Measurements from ENCODE around the gene SLC22A23.

SLC22A23 gene, protein sequence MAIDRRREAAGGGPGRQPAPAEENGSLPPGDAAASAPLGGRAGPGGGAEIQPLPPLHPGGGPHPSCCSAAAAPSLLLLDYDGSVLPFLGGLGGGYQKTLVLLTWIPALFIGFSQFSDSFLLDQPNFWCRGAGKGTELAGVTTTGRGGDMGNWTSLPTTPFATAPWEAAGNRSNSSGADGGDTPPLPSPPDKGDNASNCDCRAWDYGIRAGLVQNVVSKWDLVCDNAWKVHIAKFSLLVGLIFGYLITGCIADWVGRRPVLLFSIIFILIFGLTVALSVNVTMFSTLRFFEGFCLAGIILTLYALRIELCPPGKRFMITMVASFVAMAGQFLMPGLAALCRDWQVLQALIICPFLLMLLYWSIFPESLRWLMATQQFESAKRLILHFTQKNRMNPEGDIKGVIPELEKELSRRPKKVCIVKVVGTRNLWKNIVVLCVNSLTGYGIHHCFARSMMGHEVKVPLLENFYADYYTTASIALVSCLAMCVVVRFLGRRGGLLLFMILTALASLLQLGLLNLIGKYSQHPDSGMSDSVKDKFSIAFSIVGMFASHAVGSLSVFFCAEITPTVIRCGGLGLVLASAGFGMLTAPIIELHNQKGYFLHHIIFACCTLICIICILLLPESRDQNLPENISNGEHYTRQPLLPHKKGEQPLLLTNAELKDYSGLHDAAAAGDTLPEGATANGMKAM

DNA sequence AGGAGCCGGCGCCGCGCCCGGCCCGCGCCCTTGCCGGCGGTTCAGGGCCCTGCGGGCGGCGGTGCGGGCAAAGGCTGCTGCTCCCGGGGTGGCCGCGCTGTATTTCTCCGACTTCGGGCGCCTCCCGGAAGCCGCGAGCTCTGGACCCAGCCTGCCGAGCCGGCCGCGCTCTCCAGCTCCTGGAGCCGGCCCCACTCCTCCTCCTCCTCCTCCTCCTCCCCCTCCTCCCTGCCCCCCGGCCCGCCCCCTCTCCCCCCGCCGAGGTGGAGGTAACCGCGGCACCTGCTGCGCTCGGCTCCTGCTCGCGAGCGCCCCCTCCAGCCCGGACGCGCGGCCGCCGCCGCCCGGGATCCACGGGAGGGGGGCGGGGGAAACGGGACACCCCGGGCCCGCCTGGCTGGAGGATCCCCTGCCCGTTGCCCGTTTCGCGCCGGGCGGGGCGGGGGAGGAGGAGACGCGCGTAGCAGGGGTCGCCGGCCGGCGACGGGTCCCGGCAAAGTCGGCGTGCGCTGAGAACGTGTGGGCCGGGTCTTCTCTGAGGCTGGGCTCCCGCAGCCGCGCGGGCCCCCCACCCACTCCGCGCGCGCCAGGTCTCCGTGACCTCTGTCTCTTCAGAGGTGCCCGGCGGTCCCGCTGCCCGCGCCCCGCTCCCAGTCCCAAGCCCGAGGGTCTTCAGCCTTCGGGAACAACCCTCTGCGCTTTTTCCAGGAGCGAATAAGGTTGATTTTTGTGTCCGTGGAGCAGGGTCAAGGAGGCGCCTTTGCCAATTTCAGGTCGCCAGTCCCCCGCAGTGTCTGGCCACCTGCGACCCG, at the start of gene SLC22A23:
Gene SLC22A23 (minus strand): TSS at position 153 of the 812 bp plus-strand sequence. CDS start 491 bp downstream, outside the sequence.
- DNase-seq: peak; percentile 74

DNA sequence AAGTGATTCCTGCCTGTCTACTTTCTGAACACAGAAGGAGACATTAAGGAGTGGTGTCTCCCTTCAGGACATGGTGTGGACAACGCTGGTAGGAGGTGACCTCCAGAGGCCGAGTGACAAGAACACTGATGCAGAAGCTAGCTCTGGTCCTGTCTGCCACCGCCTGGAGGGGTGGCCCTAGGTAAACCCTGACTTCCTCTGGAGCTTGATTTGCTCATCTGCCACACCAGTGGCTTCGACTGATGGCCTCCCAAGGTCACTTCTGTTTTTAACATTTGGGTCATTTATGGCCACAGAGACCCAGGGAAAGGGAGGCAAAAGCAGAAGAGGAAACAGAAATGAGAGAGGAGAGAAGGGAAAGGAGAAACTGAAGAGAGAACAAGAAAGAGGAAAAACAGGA, 49.4 kb upstream of the SLC22A23 start:
- no peak for DNase-seq

DNA sequence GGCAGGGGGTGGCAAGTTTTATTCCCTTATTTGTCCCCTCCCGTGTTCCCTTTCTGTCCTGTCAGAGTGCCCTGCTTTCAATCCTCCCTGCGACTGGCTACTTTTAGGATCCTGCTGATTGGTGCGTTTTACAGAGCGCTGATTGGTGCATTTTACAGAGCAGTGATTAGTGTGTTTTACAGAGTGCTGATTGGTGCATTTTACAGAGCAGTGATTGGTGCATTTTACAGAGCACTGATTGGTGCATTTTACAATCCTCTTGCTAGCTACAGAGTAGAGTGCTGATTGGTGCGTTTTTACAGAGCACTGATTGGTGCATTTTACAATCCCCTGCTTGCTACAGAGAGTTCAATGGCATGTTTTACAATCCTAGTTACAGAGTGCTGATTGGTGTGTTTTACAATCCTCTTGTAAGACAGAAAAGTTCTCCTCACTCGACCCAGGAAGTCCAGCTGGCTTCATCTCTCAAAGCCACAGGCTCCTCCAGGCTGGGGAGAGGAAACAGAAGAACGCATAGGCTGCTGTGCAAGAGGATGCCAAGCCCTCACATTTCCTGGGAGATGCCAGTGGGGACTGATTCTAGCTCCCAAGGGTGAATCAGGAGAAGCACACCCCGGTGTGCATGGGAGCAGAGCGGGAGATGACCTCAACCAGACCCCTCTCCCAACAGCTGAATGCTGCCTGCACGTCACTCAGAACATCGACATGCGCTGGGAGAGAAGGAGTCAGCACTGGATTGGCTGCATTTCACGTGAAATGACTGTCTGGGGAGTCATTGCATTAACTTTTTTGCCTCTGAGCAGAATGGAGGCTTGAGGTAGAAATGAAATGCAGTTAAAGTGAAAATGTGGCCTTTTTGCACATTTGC, 48.3 kb upstream of the SLC22A23 start:
- DNase-seq: no peak

DNA sequence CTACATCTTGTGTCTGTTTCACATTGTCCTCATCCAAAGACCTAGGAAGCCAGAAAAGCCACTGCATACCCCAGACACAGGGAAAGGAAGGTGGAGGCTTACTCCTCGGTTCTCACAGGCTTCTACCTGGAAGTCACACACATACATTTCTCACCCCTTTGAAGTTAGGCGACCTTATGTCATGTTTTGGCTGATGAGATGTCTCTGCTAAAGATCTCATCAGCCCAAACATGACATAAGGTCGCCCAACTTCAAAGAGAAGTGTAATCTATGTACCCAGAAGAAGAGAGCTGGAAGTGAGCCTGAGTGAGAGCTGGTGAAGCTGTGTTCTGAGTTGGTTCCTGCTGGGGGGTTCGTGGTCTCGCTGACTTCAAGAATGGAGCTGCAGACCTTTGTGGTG, 47.5 kb upstream of the SLC22A23 start:
- no peak for DNase-seq

DNA sequence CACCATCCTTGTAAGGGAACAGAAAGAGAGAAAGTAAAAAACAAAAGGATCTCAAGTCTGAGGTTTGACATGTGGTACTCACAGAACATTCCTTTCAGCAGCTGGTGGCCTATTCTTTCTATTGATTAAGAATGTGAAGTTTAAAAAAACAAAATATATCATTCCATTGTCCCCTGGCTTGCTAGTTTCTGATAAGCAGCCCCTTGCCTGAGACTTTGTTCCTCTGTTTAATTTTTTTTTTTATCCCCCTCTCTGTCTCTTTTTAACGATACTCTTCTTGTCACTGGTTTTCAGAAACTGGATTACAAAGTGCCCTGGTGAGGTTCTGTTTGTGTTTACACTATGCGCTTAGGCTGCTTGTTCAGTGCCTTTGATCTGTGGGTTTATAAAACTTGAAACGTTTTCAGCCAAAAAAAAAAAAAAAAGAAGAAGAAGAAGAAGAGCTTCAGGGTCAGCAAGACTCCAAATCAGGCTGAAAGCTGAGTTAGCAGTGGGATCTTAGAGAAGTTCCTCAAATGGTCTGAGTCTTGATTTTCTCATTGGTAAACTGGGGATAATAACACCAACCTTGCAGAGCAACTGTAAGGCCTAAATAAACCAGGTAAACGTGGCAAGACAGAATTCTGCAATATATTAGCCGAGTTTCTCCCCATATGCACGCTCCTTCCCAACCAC, 45.1 kb upstream of the SLC22A23 start:
- DNase-seq: no peak

DNA sequence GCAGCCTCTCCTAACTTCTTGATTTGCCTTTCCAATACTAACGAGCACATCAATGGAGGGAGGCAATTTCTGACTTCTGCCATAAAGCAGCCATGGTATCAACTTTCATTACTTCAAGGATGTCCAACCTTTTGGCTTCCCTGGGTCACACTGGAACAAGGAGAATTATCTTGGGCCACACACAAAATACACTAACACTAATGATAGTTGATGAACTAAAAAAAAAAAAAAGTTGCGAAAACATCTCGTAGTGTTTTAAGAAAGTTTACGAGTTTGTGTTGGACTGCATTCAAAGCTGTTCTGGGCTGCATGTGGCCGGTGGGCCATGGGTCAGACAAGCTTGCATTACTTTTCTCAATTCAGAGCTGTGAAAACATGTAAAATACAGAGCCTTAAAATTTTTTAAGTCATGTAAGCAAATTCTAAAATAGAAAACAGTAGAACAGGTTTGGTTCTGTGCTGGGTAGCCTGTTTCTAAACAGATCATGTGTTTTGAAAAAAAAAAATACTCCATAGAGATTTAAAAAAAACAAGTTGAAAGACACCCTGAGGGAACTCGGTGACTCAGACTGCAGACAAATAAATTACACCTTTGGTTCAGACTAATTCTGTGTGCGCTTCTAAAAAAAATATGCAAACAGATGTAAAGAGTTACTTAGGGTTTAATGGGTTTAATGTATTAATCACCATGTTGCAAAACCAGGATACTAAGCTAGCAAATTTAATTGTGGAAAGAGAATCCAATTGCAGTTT, 43.6 kb upstream of the SLC22A23 start:
- no peak for DNase-seq

DNA sequence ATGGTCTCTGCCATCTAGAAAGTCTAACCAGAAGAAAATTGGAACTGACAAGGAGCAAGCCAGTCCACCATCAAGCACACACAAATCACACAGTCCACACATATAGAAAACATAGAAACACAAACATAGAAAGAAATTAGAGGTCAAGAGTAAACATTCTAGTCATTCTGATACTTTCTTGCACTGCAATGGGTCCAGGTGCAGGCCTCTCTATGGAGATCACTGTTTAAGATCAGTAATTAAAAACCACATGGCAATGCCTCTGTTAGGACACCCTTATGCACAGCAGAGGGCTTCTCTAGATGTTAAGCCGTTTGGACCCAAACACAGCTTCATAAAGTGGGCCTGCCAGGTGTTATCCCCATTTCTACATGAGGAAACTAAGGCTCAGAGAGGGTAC, 42.8 kb upstream of the SLC22A23 start:
- no peak for DNase-seq

DNA sequence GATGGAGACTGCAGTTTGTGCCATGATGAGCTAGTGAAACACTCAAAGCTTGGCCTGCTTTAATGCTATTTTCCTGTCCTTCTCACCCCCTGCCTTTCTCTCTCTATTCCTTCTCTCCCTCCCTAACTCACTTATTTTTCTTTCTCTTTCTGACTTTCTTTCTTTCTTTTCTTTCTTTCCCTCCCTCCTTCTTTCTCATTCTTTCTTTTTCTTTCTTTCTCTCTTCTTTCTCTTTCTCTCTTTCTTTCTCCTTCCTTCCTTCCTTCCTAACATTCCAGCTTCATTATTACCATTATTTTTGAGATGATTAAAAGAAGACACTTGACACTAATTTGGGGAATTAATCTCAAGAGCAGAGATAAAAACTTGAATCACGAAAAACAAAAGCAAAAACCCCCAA, 39.5 kb upstream of the SLC22A23 start:
- no peak for DNase-seq

DNA sequence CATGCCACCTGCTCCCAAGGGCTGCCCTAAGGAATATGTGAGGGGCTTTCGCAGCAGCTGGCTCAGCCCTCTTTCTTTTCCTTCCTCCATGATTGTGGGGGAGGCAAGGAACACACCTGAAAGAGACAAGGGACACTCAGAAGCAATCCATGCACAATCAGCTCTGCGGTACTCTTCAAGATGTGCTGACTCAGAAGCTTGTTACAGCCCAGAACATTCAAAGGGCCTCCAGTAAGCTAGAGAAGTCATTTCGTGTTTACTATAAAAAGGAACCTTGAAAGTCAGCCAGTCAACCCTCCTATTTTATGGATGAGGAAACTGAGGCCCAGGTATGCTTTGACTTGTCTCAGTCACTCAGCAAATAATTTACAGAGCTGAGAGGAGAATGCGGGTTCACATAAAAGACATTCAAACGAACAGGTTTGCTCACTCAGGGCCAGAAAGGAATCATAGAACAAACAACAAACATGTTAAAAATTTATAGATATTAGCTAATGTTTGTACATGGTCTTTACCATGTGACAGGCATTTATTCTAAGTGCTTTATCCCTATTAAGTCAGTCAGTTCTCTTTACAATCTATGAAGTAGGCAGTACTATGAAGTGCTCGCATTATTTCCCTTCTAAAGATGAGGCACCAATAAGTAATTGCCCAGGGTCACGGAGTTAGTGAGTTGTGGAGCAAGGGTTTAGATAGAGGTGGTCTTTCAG, 37.7 kb upstream of the SLC22A23 start:
- DNase-seq: no peak

DNA sequence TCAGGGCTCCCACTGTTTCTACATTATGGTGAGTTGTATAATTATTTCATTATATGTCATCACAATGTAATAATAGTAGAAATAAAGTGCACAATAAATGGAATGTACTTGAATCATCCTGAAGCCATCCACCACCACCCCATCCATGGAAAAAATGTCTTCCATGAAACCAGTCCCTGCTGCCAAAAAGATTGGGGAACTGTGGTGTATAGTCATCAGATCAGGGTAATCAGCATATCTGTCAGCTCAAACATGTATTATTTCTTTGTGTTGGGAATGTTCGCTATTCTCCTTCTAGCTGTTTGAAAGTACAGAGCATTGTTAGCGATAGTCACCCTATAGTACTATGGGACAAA, 33.8 kb upstream of the SLC22A23 start:
- DNase-seq: no peak

DNA sequence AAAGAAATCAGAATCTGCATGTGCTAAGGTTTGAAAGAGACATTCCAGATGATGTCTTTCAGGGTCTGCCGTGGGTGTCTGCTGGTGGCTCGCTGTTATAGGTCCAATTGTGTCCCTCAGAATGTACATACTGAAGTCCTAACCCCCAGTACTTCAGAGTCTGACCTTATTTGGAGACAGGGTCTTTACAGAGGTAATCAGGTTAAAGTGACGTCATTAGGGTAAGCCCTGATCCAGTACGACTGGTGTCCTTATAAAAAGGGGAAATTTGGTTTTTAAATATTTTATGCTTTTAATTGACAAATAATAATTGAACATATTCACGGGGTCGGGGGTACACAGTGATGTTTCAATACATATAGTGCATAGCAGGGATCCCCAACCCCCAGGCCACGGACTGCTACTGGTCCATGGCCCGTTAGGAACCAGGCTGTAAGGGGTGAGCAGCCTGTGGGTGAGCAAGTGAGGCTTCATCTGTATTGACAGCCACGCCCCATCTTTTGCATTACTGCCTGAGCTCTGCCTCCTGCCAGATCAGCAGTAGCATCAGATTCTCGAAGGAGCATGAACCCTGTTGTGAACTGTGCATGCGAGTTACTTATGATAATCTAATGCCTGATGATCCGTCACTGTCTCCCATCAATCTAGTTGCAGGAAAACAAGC, 33.2 kb upstream of the SLC22A23 start:
- DNase-seq: no peak

DNA sequence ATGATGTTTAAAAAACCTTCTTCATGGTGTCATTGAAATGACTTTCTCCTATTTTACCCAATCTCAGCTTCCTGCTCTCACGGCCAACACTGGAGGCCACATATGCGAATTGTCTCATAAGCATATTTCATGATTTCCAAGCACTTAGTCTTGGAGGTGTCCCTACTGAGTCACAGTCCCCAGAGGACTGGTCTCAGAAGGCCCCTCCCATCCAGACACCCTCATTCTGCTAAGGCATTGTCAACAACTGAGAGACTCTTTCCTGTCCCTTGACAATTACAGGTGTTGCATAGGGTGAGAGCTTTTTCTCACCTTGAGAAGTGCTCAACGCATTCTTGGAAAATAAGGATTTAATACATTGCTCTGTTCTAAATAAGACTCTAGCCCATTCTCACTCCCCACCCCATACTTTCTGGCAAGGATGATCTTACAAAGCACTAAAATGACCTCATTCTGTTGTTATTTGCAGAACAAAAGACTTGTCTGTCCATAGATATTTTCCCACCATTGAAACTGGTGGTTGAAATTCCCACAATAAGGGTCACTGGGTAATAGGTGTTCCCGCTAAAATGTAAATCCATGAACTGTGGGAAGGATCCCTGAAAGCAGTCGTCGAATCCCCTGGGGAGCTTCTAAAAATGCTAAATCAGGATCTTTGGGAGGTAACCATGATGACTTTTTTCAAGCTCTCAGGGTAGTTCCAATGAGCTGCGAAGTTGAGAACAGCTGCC, 32.3 kb upstream of the SLC22A23 start:
- DNase-seq: no peak

DNA sequence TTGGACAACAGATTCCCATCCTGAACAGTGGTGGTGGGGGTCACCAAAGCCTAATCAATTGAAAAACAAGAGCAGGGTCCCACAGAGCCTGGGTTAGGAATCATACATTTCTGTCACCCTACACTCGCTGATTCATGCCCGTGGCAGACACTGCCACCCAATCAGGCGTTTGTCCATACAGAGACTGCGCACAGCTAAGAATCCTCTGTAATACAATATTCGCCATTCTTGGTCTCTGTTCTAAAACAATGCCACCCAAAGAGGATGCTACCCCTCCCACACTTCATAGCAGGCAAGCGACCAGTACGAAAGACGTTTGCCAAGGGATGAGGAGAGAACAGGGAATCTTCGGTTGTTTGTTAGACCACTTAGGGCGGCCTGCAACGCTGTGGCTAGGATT, 28.1 kb upstream of the SLC22A23 start:
- no peak for DNase-seq

DNA sequence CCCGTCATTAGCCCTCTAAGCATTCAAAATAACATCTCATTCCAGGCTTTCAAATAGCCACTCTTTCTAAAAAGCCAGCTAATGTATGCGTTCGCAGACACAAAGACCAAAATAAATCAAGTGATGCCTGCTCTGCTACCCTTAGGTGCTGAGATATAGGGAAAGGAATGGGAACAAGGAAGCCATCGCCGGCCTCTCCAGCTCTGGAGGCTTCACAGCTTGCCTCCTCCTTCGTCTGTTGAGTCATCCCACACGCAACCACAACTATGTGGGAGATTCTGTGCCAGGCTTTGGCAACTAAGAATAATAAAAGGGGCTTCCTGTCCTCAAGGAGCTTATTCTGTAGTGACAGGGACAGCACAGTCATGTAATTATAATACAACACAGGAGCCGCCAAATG, 27.3 kb upstream of the SLC22A23 start:
- no peak for DNase-seq

DNA sequence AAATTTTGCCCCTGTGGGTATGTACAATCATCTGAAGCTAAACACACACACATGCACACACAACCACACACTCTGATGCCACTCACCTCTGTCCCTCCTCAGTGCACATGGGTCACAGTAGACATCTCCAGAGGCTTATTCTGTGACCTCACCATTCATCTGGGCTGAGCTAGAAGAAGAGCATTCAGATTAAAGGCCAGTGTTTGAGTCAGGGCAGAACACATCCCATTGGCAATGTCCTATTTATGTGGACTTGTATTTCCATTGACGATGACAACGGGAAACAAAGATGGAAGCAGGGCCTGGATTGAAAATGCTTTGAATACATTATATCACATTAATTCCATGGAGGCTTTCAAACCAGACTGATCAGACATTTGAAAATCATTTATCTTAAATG, 26.8 kb upstream of the SLC22A23 start:
- DNase-seq: no peak

DNA sequence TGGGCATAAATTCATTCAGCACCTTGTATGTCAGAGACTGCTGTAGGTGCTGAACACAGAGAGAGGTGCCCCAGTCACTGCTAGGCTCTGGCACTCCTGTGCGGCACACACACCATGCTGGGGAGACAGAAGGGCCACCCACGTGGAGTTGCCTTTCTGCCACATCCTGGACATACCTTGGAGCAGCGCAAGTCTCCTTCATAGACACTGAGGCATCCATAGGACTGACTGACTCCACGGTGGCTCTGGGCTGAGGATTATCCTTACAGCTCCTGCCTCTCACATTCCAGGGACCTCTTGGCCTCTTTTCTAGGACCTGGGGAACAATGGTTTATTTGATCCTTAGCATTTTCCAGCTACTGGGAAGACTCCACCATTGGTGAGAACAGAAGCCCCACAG, 26.0 kb upstream of the SLC22A23 start:
- DNase-seq: no peak

DNA sequence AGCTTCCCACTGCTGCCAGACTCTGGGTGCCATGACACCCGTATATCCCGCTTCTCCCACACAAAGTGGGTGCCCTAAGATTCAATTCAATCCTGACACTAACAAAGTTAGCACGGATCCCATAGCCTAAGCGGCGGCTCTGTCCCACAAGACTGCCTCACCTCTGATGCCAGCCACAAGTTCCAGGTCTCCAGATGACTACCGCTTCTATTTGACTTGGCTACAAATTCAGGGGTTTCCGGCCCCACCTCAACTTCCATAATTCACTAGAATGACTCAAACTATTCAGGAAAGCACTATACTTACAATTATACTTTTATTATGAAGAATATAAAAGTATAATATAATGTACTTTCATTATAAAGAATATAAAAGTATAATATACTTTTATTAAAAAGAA, 24.8 kb upstream of the SLC22A23 start:
- no peak for DNase-seq

DNA sequence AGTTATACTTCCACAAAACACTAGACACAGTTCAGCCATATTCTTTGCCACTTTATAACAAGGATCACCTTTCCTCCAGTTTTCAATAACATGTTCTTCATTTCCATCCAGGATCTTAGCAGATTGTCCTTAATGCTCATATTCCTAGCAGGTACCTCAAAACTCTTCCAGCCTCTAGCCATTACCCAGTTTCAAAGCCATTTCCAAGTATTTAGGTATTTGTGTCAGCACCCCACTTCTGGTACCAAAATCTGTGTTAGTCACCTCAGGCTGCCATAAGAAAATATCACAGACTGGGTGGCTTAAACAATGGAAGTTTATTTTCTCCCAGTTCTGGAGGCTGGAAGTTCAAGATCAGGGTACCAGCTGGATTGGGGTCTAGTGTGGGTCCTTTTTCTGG, 23.2 kb upstream of the SLC22A23 start:
- no peak for DNase-seq

DNA sequence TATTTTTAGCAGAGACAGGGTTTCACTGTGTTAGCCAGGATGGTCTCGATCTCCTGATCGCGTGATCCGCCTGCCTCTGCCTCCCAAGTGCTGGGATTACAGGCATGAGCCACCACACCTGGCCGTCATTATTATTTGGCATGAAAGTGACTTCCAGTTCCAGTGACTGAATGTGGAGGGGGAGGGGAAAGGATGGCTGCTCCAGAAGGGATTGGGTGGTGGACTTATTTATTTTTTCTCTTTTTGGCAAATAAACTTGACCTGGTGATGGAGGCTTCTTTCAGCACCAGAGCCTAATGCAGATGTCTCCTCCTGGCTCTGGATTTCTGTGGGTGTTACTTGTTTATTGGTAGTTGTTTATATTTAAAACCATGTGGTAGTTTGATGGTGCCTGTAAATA, 16.9 kb upstream of the SLC22A23 start:
- no peak for DNase-seq

Measured in NCI-H748 treated with DMSO at 0.1 percent for 48 hours (cell line).